ENCODE data around the gene ADAM12.

Gene ADAM12

DNA sequence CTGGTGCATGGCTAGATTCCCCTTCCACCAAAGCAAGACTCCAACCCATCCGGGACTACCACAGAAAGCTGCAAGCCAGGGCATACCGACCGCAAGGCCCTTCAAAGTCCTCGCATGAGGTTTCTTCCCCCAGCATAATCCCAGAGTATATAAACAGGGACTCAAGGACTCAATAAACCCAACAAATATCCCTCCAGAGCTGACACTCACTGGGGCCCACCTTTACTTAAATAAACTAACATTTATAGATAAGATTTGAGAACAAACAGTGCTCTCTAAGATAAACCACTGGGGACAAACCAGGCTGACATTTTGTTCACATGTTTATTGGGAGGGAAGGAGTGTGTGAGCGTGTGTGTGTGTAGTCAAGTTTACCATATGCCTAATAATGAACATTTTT, 138.2 kb downstream of the ADAM12 start (continued):
- TF ChIP-seq ZNF623 (tag by site-specific recombination; IDR thresholded peaks at IDR 0.05), result no peak
- TF ChIP-seq, protein P1, sequence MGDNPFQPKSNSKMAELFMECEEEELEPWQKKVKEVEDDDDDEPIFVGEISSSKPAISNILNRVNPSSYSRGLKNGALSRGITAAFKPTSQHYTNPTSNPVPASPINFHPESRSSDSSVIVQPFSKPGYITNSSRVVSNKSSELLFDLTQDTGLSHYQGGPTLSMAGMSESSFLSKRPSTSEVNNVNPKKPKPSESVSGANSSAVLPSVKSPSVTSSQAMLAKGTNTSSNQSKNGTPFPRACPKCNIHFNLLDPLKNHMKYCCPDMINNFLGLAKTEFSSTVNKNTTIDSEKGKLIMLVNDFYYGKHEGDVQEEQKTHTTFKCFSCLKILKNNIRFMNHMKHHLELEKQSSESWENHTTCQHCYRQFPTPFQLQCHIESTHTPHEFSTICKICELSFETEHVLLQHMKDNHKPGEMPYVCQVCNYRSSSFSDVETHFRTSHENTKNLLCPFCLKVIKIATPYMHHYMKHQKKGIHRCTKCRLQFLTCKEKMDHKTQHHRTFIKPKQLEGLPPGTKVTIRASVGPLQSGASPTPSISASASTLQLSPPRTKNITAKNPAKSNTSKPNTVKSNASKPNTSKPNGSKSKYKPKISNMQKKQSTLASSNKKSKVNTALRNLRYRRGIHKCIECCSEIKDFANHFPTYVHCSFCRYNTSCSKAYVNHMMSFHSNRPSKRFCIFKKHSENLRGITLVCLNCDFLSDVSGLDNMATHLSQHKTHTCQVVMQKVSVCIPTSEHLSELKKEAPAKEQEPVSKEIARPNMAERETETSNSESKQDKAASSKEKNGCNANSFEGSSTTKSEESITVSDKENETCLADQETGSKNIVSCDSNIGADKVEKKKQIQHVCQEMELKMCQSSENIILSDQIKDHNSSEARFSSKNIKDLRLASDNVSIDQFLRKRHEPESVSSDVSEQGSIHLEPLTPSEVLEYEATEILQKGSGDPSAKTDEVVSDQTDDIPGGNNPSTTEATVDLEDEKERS (tag by site-specific recombination; IDR thresholded peaks at IDR 0.05), result no peak
- TF ChIP-seq ZNF701 (tag by site-specific recombination; IDR thresholded peaks at IDR 0.05), result no peak
- TF ChIP-seq, protein P2, sequence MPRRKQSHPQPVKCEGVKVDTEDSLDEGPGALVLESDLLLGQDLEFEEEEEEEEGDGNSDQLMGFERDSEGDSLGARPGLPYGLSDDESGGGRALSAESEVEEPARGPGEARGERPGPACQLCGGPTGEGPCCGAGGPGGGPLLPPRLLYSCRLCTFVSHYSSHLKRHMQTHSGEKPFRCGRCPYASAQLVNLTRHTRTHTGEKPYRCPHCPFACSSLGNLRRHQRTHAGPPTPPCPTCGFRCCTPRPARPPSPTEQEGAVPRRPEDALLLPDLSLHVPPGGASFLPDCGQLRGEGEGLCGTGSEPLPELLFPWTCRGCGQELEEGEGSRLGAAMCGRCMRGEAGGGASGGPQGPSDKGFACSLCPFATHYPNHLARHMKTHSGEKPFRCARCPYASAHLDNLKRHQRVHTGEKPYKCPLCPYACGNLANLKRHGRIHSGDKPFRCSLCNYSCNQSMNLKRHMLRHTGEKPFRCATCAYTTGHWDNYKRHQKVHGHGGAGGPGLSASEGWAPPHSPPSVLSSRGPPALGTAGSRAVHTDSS (tag by site-specific recombination; IDR thresholded peaks at IDR 0.05), result no peak
- TF ChIP-seq, protein P3, sequence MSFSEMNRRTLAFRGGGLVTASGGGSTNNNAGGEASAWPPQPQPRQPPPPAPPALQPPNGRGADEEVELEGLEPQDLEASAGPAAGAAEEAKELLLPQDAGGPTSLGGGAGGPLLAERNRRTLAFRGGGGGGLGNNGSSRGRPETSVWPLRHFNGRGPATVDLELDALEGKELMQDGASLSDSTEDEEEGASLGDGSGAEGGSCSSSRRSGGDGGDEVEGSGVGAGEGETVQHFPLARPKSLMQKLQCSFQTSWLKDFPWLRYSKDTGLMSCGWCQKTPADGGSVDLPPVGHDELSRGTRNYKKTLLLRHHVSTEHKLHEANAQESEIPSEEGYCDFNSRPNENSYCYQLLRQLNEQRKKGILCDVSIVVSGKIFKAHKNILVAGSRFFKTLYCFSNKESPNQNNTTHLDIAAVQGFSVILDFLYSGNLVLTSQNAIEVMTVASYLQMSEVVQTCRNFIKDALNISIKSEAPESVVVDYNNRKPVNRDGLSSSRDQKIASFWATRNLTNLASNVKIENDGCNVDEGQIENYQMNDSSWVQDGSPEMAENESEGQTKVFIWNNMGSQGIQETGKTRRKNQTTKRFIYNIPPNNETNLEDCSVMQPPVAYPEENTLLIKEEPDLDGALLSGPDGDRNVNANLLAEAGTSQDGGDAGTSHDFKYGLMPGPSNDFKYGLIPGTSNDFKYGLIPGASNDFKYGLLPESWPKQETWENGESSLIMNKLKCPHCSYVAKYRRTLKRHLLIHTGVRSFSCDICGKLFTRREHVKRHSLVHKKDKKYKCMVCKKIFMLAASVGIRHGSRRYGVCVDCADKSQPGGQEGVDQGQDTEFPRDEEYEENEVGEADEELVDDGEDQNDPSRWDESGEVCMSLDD (tag by site-specific recombination; IDR thresholded peaks at IDR 0.05), result no peak
- peak; percentile 96 for TF ChIP-seq TRIM28 (IDR thresholded peaks at IDR 0.05; ENCODE audit: borderline replicate concordance, low read length)
- TF ChIP-seq, protein P4, sequence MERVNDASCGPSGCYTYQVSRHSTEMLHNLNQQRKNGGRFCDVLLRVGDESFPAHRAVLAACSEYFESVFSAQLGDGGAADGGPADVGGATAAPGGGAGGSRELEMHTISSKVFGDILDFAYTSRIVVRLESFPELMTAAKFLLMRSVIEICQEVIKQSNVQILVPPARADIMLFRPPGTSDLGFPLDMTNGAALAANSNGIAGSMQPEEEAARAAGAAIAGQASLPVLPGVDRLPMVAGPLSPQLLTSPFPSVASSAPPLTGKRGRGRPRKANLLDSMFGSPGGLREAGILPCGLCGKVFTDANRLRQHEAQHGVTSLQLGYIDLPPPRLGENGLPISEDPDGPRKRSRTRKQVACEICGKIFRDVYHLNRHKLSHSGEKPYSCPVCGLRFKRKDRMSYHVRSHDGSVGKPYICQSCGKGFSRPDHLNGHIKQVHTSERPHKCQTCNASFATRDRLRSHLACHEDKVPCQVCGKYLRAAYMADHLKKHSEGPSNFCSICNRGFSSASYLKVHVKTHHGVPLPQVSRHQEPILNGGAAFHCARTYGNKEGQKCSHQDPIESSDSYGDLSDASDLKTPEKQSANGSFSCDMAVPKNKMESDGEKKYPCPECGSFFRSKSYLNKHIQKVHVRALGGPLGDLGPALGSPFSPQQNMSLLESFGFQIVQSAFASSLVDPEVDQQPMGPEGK (tag by site-specific recombination; IDR thresholded peaks at IDR 0.05), result no peak
- TF ChIP-seq ZBTB21 (tag by site-specific recombination; IDR thresholded peaks at IDR 0.05), result no peak
- TF ChIP-seq ZNF426 (tag by site-specific recombination; IDR thresholded peaks at IDR 0.05), result 0 out of 2 replicates have a peak, but pooled peaks have one; percentile 6
- TF ChIP-seq, protein P5, sequence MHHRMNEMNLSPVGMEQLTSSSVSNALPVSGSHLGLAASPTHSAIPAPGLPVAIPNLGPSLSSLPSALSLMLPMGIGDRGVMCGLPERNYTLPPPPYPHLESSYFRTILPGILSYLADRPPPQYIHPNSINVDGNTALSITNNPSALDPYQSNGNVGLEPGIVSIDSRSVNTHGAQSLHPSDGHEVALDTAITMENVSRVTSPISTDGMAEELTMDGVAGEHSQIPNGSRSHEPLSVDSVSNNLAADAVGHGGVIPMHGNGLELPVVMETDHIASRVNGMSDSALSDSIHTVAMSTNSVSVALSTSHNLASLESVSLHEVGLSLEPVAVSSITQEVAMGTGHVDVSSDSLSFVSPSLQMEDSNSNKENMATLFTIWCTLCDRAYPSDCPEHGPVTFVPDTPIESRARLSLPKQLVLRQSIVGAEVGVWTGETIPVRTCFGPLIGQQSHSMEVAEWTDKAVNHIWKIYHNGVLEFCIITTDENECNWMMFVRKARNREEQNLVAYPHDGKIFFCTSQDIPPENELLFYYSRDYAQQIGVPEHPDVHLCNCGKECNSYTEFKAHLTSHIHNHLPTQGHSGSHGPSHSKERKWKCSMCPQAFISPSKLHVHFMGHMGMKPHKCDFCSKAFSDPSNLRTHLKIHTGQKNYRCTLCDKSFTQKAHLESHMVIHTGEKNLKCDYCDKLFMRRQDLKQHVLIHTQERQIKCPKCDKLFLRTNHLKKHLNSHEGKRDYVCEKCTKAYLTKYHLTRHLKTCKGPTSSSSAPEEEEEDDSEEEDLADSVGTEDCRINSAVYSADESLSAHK (tag by site-specific recombination; IDR thresholded peaks at IDR 0.05), result peak; percentile 89
- no peak for TF ChIP-seq ZNF16 (tag by site-specific recombination; IDR thresholded peaks at IDR 0.05; ENCODE audit: low read depth)

DNA sequence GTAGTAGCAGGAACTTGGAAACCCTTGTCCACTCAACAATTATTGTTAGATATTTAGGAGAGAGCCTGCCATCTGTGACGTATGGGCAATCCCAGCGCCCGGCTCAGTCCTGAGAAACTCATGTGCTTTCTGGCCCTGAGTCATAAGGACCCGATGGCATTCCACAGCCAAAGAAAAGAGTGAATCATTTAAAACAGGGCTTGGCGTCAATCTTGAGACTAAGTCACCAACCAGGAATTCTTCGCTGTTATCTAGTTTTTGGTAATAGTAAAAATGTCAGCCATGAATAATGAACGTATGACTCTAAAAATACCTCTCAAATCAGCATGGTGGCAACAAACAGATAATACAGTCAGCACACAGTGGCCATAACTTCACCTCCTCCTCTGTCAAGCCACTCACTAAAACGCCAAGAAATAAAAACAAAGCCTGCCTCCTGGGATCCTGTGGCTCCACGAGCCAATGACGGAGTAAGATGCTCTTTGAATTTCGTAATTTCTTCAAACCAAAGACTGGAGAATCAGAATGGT, 140.8 kb downstream of the ADAM12 start:
- Histone ChIP-seq H3K27ac (ENCODE audit: extremely low read depth, low read depth, low read length) (peak overlapping the region; percentile 79), H3K36me3 (ENCODE audit: control insufficient read depth in 2 of 2, insufficient read depth in 1 of 2, low read length in 2 of 2) (no peaks in the 10 kb centered on the region), H3K4me3 (ENCODE audit: low read depth, low read length) (no peak overlapping the region), H3K9me3 (ENCODE audit: control insufficient read depth, insufficient read depth, low read depth, low read length) (no peaks in the 10 kb centered on the region), H3K4me1 (ENCODE audit: control insufficient read depth, insufficient read depth, low read length) (peaks cover 35% of the 10 kb centered on the region)
- POLR2A ChIA-PET, result no interaction called here
- CTCF ChIA-PET, result no interaction called here
- peak; percentile 99 for TF ChIP-seq ZEB2 (tag by site-specific recombination; IDR thresholded peaks at IDR 0.05)
- peak; percentile 95 for TF ChIP-seq ZNF24 (tag by site-specific recombination; IDR thresholded peaks at IDR 0.05)
- TF ChIP-seq KLF7 (tag by site-specific recombination; IDR thresholded peaks at IDR 0.05; ENCODE audit: borderline replicate concordance), result 0 out of 2 replicates have a peak, but pooled peaks have one; percentile 11
- TF ChIP-seq OVOL3 (tag by site-specific recombination; IDR thresholded peaks at IDR 0.05), result peak; percentile 71; the same call in 1 of the 2 replicates
- TF ChIP-seq ZNF354C (tag by site-specific recombination; IDR thresholded peaks at IDR 0.05; ENCODE audit: borderline replicate concordance, low read depth), result no peak
- TF ChIP-seq, protein P4 (tag by site-specific recombination; IDR thresholded peaks at IDR 0.05), result 0 out of 2 replicates have a peak, but pooled peaks have one; percentile 16
- peak; percentile 48; the same call in 1 of the 2 replicates for TF ChIP-seq ZNF394 (tag by site-specific recombination; IDR thresholded peaks at IDR 0.05; ENCODE audit: borderline replicate concordance)
- peak; percentile 64 for TF ChIP-seq SP3 (tag by site-specific recombination; IDR thresholded peaks at IDR 0.05)
- TF ChIP-seq, protein P6, sequence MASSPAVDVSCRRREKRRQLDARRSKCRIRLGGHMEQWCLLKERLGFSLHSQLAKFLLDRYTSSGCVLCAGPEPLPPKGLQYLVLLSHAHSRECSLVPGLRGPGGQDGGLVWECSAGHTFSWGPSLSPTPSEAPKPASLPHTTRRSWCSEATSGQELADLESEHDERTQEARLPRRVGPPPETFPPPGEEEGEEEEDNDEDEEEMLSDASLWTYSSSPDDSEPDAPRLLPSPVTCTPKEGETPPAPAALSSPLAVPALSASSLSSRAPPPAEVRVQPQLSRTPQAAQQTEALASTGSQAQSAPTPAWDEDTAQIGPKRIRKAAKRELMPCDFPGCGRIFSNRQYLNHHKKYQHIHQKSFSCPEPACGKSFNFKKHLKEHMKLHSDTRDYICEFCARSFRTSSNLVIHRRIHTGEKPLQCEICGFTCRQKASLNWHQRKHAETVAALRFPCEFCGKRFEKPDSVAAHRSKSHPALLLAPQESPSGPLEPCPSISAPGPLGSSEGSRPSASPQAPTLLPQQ (tag by site-specific recombination; IDR thresholded peaks at IDR 0.05), result peak; percentile 78
- peak; percentile 81 for TF ChIP-seq GFI1B (tag by site-specific recombination; IDR thresholded peaks at IDR 0.05)
